ENCODE measurements around the gene ZYX. TPM values are rescaled to one million over a fixed set of nuclear protein-coding genes. Genes with fewer than 3 reads are reported as not detected.

Gene ZYX
- polyA plus RNA-seq, 1 donor (not counting 4 experiments of a cell fraction or from before 2014, with no cell fraction given) = 17.6 TPM

DNA sequence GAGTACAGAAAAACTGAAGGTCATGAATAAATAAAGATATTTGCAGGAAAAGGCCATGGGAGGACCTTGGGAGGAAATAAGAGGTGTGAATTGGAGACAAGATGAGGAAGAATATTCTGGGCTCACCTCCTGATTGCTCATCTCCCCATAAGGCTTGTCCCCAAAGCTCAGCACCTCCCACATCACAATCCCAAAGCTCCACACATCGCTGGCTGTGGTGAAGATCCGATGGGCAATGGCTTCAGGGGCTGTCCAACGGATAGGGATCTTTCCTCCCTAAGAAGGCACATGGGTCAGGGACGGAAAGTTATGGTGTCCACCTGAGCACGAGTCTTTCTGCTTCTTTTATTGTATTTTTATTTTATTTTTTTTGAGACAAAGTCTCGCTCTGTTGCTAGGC is 12.9 kb downstream of the ZYX start:
- H3K36me3 ChIP-seq (ENCODE audit: control insufficient read depth in 2 of 2, extremely low read depth in 1 of 2, insufficient read depth in 2 of 2, low read length in 2 of 2) = peaks cover 46 to 47% of the 10 kb centered on the region in 2 experiments
- no peak overlapping the region for H2AFZ ChIP-seq (ENCODE audit: control insufficient read depth, low read length)
- no peak overlapping the region for H3K27ac ChIP-seq (ENCODE audit: control insufficient read depth, insufficient read depth, low read length)
- no peak overlapping the region for H3K9ac ChIP-seq (ENCODE audit: control insufficient read depth, extremely low read depth, insufficient read depth, low read length)
- dilution Hi-C loops (cut with MboI; ENCODE audit: extremely low pct_ligation_motif_present, low sequenced_read_pairs) = no loop called here
- no peak overlapping the region for H3K4me2 ChIP-seq (ENCODE audit: control insufficient read depth, extremely low read depth, insufficient read depth, low read depth, low read length)
- peaks cover 4% of the 10 kb centered on the region for H3K4me1 ChIP-seq (ENCODE audit: control insufficient read depth, extremely low read depth, insufficient read depth, low read length)
- H3K4me3 ChIP-seq (ENCODE audit: control insufficient read depth in 2 of 3, extremely low read depth in 1 of 3, insufficient read depth in 2 of 3, low read depth in 1 of 3, low read length in 3 of 3) = no peak overlapping the region
- H4K20me1 ChIP-seq (ENCODE audit: control insufficient read depth, extremely low read depth, insufficient read depth, low read length) = peaks cover 13% of the 10 kb centered on the region
- TF ChIP-seq CTCF (optimal IDR thresholded peaks at IDR 0.05 in 1 of 3, IDR thresholded peaks at IDR 0.05 in 1 of 3, conservative IDR thresholded peaks at IDR 0.05 in 1 of 3; ENCODE audit: extremely low read depth in 1 of 3, insufficient read depth in 2 of 3, low read length in 3 of 3) (no peak), EZH2 (IDR thresholded peaks at IDR 0.05; ENCODE audit: low read length) (no peak)
- DNase-seq (ENCODE audit: low read depth, low spot score) = no peak
- no peaks in the 10 kb centered on the region for H3K9me3 ChIP-seq (ENCODE audit: control insufficient read depth, low read depth, low read length)
- no peaks in the 10 kb centered on the region for H3K79me2 ChIP-seq (ENCODE audit: control insufficient read depth, insufficient read depth, low read length)
- H3K27me3 ChIP-seq (ENCODE audit: control insufficient read depth, extremely low read depth, insufficient read depth, low read length) = no peaks in the 10 kb centered on the region
- no peak for FAIRE-seq
- no peaks in the 10 kb centered on the region for H3K9me1 ChIP-seq (ENCODE audit: control insufficient read depth, extremely low read depth, insufficient read depth, low read length)

DNA sequence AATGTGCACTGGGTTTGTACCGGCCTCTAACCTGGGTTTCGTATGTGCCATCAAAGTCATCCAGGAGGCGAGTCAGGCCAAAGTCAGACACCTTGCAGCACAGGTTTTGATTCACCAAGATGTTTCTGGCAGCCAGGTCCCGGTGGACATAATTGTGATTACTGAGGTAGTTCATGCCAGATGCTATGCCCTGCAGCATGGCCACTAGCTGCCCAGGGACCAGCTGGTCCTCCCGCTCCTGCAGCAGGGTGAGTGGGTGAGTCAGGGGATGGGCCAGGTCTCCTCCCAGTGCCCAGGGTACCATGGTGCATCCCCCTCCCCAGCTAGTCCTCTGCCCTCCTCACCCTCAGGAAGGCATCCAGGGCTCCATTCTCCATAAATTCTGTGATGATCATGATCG is 13.6 kb downstream of the ZYX start:
- dilution Hi-C loops (cut with MboI; ENCODE audit: extremely low pct_ligation_motif_present, low sequenced_read_pairs) = no loop called here
- Histone ChIP-seq H3K4me1 (ENCODE audit: control insufficient read depth, extremely low read depth, insufficient read depth, low read length) (peaks cover 4% of the 10 kb centered on the region), H3K9ac (ENCODE audit: control insufficient read depth, extremely low read depth, insufficient read depth, low read length) (no peak overlapping the region), H3K27ac (ENCODE audit: control insufficient read depth, insufficient read depth, low read length) (no peak overlapping the region), H3K4me2 (ENCODE audit: control insufficient read depth, extremely low read depth, insufficient read depth, low read depth, low read length) (no peak overlapping the region), H3K27me3 (ENCODE audit: control insufficient read depth, extremely low read depth, insufficient read depth, low read length) (no peaks in the 10 kb centered on the region), H2AFZ (ENCODE audit: control insufficient read depth, low read length) (no peak overlapping the region), H3K79me2 (ENCODE audit: control insufficient read depth, insufficient read depth, low read length) (no peaks in the 10 kb centered on the region), H4K20me1 (ENCODE audit: control insufficient read depth, extremely low read depth, insufficient read depth, low read length) (peaks cover 12% of the 10 kb centered on the region), H3K9me3 (ENCODE audit: control insufficient read depth, low read depth, low read length) (no peaks in the 10 kb centered on the region), H3K9me1 (ENCODE audit: control insufficient read depth, extremely low read depth, insufficient read depth, low read length) (no peaks in the 10 kb centered on the region), H3K36me3 (ENCODE audit: control insufficient read depth in 2 of 2, extremely low read depth in 1 of 2, insufficient read depth in 2 of 2, low read length in 2 of 2) (peaks cover 39 to 41% of the 10 kb centered on the region in 2 experiments), H3K4me3 (ENCODE audit: control insufficient read depth in 2 of 3, extremely low read depth in 1 of 3, insufficient read depth in 2 of 3, low read depth in 1 of 3, low read length in 3 of 3) (no peak overlapping the region)
- no peak for DNase-seq (ENCODE audit: low read depth, low spot score)
- FAIRE-seq = no peak
- no peak for TF ChIP-seq CTCF (optimal IDR thresholded peaks at IDR 0.05 in 1 of 3, IDR thresholded peaks at IDR 0.05 in 1 of 3, conservative IDR thresholded peaks at IDR 0.05 in 1 of 3; ENCODE audit: extremely low read depth in 1 of 3, insufficient read depth in 2 of 3, low read length in 3 of 3)
